Choroid plexus epithelial cell (primary cell): Measurements from ENCODE around the gene SEPTIN7.

Experiments
- DNase-seq: peaks from one replicate; pipeline ENCODE4 v3.0.0-alpha.2; 2010; ENCODE audit warnings: low read depth
- H3K4me3 ChIP-seq: 2 replicates; pipeline ENCODE4 v1.5.1; 2011; ENCODE audit warnings: low read depth, mild to moderate bottlenecking, control low read depth, low read length, moderate library complexity
- CTCF ChIP-seq: conservative IDR thresholded peaks from 2 replicates; pipeline ENCODE4 v1.5.1; 2011; ENCODE audit warnings: low read depth, mild to moderate bottlenecking, control low read depth, inconsistent platforms, low read length, moderate library complexity

The SEPTIN7 gene

DNA sequence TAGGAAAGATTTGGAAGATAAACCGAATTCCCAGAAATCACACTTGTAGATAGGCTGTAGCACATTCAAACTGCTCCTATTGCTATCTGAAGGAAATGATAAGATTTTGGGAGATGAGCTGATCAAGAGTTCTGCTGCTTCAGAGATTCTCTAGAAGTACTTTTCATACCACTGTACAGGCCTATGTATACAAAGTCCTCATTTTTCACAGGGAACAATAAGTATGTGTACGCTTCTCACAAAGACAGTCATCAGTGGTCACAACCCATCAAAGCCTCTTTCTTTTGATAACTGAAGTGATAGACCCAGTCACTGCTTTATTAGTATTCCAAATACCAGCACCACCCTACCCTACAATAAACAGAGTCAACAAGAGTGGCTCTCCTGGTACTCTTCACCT lies 15.6 kb upstream of the SEPTIN7 start:
- no peak for TF ChIP-seq CTCF
- H3K4me3 ChIP-seq, result no peak overlapping the region
- DNase-seq, result no peak

DNA sequence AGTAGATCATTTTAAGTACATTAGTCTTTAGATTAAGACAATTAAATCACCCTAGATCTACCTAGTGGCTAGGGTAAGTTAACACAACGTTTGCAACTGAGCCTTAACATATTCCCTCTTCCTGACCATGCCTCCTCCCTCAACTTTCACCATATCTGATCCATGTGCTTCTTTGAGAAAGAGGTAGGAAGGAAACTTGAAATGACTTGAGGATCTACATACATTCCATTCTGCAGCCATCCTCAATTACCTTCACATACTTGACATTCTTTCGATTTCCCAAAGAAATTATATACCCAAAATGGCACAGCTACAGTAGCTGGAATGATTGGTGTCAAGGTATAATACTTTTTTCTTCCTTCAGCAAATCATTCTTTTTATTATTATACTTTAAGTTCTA lies 12.9 kb upstream of the SEPTIN7 start:
- H3K4me3 ChIP-seq, result no peak overlapping the region
- TF ChIP-seq CTCF, result no peak
- DNase-seq, result no peak

- no peak for TF ChIP-seq CTCF
- DNase-seq, result no peak
- no peak overlapping the region for H3K4me3 ChIP-seq
Observed at GRCh38 chr7:35792472-35792871, 8.4 kb upstream of the SEPTIN7 start.

GRCh38 chr7:35792873-35793489 lies 7.9 kb upstream of the SEPTIN7 start:
- no peak overlapping the region for H3K4me3 ChIP-seq
- TF ChIP-seq CTCF, result no peak
- DNase-seq, result peak; percentile 17

GRCh38 chr7:35797311-35797710 lies 3.5 kb upstream of the SEPTIN7 start:
- no peak for DNase-seq
- no peak overlapping the region for H3K4me3 ChIP-seq
- no peak for TF ChIP-seq CTCF

DNA sequence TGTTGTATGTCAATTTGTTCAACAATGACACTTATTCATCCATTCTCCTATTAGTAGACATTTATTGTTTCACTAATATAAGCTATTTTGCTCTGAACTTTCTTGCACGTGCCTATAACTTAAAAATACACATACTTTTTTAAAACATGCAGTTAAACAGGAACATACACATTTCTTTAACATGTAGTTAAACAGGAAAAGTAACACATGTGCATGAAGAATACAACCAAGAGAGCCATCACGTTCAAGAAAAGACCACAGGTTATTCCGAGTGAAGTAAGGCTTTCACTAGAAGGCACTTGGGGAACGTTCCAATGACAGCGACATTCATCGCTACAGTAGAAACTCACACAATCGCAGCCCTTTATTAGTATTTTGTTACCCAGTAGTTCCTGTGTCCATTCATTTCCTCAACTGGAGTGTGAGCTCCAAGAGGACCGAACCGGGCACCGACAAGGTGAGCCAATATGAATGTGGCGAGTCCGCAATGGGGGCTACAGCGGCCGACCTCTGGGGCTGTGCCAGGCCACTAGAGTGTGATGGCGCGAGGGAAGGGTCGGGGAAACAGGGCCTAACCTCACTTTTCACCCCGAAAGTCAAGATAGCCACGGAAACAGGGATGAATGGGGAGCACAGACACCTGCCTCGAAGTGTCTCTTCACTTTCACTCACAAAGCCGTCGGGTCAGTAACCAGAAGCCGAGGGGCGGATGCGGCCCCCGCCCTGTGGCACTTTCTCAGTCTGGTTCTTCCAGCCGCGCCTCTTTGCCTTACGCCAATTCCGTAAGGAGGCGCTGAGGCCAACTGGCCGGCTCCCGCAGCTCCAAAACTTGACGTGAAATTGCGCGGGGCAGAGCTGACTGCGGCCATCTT lies 775 bp upstream of the SEPTIN7 start:
- TF ChIP-seq CTCF, result no peak
- DNase-seq, result peak; percentile 90
- H3K4me3 ChIP-seq, result peak overlapping the region; percentile 94
